Measurements from ENCODE around the gene PES1.
"Not testable (repeated sequence)": the region's sequence is repeated elsewhere in the genome, so short reads cannot be mapped to it uniquely, and the experiment has no call there.

The PES1 gene

DNA sequence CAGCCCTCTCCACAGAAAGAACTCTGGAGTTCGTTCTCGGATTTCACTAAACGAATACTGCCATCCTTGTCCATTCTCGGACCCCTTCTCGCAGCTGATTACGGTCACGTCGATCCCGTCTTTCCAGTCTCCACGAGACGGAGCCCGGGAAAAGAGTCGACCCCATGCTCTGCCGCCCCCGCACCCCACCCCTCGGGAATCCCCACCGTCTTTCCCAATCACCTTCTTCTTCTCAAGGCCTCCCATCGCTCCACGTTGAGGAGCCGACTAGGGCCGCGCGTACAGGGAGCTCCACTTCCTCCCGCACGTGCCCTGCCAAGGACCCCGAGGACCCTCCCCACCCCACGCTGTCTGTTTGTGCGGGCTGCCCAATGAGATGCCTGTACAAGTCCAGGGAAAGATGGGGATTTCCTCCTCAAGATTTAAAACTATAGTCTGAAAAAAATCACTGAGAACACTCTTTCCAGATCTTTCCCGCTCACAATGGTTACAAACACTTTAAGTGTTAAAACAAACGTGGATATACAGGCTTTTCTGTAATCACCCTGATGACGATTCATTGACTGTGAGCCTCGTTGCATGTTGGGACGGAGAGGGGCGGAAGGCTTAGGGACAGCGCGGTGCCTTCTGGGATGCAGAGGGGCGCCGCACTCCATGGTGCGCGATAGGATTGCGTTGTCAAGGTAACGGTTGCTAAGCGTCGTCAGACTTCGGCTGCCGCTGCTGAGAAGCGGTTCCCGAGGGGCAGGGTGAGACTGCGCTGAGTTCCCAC is at the start of gene PES1:
TSS of gene PES1 (minus strand) at position 323 of the 772 bp plus-strand sequence. CDS start at position 246, 77 bp downstream.
- peak; percentile 97 for DNase-seq (ENCODE audit: low spot score)

DNA sequence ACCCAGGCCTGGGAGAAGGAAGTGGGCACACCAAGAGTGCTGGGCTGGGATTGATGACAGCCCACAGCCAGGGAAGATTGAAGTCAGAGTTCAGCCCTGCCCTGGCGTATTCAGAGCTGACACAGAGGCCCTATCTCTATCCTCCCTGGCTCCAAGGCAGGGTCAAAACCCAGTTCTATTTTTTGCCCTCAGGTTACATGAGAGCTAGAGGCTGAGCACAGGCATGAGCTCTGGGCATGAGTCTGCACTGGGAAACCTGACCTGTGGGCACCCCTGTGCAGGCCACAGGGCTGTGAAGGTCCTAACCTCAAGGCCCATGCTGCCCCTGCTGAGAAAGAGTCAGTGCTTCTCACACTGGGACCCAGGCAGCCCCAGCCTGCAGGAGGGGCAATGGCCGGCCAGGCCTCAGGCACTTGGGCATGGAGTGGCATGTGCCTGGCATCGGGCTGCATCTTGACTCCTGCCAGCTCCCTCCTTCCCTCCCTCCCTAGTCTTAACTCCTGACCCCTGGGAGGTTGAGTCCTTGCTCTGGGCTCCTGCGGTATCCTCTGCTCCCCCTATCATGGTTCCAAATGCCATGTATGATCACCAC is 49.2 kb upstream of the PES1 start:
- DNase-seq (ENCODE audit: low spot score) = no peak

DNA sequence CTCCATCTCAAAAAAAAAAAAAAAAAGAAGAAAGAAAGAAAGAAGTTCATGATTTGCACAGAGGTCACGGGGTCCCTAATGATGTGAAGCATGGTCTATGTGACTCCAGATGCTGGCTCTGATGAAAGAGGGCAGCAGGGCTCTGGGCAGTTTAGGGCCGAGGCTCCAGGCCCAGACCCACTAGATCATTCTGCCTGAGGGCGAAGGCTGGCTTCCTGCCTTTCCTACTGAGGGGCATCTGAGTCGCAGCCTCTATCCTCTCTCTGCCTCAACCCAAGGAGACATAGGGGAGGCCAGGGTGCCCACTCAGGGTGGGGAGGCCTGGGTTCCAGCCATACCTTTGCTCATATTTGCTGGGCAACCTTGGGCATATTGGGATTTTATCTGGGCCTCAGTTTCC is 48.7 kb upstream of the PES1 start:
- no peak for DNase-seq (ENCODE audit: low spot score)

DNA sequence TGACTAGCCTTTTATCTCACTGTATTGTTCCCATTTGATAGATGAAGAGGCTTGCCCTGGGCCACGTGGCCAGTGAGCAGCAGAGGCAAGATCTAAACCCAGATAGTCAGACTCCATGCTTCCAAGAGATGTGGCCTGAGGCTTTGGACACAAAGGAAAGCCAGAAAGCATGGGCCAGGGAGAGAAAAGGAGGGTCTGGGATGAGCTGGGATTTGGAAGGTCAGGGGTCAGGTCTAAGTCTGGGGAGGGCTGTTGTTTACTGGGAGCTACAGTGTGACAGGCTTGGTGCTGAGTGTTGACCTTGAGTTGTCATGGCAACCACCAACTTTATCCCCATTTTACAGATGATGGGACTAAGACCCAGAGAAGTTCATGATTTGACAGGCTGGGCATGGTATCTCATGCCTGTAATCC is 46.0 kb upstream of the PES1 start:
- DNase-seq (ENCODE audit: low spot score) = no peak

DNA sequence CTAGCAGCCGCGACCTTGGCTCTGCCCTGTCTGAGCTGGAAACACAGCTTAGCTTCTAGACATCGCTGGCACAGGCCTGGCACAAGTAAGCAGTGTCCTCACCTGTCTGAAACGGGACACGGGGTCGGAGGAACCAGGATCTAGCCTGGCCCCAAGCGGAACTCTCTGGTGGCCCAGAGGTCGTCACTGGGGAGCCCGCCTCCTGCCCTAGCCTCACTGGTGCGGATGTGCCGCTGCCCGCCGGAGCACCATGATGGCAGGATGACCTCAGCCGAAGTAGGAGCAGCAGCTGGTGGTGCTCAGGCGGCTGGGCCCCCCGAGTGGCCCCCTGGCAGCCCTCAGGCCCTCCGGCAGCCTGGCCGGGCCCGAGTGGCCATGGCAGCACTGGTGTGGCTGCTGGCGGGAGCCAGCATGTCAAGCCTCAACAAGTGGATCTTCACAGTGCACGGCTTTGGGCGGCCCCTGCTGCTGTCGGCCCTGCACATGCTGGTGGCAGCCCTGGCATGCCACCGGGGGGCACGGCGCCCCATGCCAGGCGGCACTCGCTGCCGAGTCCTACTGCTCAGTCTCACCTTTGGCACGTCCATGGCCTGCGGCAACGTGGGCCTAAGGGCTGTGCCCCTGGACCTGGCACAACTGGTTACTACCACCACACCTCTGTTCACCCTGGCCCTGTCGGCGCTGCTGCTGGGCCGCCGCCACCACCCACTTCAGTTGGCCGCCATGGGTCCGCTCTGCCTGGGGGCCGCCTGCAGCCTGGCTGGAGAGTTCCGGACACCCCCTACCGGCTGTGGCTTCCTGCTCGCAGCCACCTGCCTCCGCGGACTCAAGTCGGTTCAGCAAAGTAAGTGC is 44.7 kb upstream of the PES1 start:
- peak; percentile 54 for DNase-seq (ENCODE audit: low spot score)

DNA sequence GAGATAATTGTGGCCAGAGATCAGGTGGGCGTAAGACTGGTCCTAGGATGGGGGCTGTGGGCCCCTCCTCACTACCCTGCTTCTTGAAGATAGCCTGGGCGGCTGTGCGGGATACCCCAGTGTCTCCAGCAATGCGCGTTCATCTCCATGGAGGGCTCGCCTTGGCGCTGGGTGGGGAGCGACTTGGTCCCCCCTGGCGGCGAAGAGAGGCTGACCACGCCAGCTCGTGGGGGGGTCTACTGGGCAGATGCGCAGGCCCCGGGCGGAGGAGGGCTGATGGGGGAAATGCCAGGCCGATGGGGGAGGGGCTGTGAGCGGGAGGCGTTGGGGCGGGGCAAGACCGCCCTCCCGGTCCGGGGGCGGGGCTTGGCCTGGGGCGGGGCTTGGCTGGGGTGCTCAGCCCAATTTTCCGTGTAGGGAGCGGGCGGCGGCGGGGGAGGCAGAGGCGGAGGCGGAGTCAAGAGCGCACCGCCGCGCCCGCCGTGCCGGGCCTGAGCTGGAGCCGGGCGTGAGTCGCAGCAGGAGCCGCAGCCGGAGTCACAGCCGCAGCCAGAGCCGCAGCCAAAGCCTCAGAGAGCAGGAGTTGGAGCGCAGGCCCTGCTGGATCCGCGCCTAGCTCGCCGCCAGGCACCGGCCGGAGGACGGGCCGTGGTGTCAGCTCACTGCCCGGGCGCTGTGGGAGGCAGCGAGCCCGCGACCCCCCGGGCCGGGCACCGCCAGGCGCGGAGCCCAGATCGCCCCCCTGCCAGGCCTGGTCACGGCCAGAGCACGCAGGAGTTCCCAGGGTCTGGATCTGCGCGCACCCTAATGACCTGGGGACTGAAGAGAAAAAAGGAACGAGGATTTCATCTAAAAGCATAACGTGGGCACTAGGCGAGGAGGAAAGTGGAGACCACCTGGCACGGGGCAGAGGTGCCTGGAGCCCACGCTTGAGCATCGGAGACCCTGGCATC is 43.8 kb upstream of the PES1 start, which contains the start of gene SLC35E4:
TSS of gene SLC35E4 (plus strand) at position 509 of the 953 bp plus-strand sequence. CDS start 670 bp downstream, outside the sequence.
- peak; percentile 95 for DNase-seq (ENCODE audit: low spot score)

DNA sequence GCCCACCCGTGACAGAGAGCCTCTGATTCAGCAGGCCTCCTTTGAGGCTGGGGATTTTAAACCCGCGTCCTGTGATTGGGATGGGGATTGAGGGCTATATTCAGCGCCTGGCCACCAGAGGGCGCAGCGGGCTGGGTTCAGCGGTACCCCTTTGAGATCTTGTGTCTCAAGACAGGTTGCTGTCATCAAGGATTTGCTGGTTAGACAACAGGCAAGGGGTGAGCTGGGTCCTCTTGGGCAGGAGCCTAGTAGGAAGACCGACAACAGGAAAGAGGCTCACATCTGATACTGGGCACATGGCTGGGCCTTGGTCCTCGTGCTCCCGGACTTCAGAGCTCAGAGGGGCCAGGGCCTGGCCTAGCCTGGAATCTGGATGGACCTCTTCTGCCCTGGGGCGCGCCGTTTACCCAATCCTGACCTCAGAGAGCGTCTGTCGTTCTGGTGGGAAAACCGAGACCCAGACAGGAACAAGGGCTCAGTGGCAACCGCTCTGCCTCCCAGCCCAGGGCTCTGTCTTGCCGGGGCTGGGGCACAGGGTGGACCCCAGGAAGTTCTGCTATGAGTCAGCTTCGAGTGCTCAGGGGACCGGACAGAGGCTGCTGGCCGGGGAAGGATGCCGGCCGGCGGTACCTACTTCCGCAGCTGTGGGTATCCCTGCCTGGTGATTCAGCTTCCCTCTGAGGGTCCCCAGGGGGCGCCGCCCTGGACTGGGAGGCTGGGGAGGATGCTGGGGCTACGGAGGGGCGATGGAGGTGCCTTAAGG is 42.9 kb upstream of the PES1 start:
- DNase-seq (ENCODE audit: low spot score) = peak; percentile 90

DNA sequence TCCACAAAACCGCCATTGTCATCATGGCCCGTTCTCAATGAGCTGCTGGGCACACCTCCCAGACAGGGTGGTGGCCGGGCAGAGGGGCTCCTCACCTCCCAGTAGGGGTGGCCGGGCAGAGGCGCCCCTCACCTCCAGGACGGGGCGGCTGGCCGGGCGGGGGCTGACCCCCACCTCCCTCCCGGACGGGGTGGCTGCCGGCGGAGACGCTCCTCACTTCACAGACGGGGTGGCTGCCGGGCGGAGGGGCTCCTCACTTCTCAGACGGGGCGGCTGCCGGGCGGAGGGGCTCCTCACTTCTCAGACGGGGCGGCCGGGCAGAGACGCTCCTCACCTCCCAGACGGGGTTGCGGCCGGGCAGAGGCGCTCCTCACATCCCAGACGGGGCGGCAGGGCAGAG is 39.8 kb upstream of the PES1 start:
- not testable (repeated sequence) for DNase-seq (ENCODE audit: low spot score)

DNA sequence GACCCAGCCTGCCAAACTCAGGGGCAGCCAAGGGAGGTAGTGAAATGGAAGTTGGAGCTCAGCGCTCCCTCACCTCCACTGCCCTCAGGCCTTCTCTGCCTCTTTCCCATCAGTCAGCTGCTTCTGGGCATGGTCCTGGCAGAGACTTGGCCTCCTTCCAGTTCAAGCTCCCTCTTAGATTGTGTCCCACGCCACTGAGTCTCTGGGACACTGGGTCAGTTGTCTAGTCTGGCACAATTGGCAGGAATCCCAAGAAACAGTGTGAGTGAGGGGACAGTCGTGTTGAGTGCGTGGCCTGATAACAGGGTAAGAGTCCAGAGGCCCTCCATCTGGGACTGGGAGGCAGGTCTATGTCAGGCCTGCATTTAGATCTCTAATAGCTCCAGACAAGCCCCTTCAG is 36.8 kb upstream of the PES1 start:
- DNase-seq (ENCODE audit: low spot score) = no peak

DNA sequence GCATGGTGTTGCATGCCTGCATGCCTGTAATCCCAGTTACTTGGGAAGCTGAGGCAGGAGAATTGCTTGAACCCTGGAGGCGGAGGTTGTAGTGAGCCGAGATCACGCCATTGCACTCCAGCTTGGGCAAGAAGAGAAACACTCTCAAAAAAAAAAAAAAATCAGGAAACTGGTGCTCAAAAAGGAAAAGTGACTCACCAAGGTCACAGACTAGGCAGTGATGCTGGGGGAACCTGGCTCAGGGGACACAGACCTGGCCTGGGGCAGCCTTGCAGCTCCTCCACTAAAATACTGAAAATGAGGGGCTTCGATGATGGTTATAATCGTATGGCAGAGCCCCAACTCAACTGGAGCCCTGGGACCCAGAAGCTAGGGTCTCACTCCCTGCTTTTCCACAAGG is 35.8 kb upstream of the PES1 start:
- no peak for DNase-seq (ENCODE audit: low spot score)

DNA sequence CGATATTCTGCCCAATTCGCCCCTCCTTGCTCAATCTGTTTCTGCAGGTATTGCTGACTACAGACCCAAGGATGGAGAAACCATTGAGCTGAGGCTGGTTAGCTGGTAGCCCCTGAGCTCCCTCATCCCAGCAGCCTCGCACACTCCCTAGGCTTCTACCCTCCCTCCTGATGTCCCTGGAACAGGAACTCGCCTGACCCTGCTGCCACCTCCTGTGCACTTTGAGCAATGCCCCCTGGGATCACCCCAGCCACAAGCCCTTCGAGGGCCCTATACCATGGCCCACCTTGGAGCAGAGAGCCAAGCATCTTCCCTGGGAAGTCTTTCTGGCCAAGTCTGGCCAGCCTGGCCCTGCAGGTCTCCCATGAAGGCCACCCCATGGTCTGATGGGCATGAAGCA is 34.7 kb upstream of the PES1 start:
- no peak for DNase-seq (ENCODE audit: low spot score)

DNA sequence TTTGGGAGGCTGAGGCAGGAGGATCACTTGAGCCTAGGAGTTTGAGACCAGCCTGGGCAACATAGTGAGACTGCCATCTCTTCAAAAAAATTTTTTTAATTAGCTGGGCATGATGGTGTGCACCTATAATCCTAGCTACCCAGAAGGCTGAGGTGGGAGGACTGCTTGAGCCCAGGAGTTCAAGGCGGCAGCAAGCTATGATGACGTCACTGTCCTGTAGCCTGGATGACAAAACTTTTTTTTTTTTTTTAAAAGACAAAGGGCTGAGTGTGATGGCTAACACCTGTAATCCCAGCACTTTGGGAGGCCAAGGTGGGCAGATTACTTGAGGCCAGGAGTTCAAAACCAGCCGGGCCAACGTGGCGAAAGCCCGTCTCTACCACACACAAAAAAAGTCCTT is 28.2 kb upstream of the PES1 start:
- DNase-seq (ENCODE audit: low spot score) = not testable (repeated sequence)

DNA sequence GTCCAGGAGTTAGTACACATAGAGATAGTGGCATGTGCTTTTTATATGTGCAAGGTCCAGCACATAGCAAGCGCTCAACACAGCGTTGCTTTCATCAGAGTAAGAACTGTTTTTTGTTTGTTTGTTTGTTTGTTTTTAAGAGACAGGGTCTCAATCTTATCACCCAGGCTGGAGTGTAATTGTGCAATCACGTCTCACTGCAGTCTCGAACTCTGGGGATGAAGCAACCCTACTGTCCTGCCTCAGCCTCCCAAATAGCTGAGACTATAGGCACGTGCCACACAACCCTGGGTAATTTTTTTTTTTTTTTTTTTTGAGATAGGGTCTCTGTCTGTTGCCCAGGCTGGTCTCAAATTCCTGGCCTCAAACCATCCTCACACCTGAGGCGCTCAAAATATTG is 26.1 kb upstream of the PES1 start:
- no peak for DNase-seq (ENCODE audit: low spot score)

DNA sequence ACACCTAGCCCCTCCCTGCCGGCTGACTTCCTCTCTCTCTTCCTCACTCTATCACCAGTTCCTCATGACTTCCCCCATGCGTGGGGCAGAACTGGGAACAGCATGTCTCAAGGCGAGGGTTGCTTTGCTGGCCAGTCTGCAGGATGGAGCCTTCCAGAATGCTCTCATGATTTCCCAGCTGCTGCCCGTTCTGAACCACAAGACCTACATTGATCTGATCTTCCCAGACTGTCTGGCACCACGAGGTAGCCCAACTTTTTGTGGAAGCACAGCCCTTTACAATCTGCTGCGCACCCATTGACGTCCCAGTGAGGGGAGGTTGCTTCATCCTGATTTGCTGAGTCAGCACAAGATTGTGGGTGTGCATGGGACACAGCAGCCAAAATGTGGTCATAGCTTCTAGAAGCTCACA is 23.8 kb upstream of the PES1 start:
- DNase-seq (ENCODE audit: low spot score) = no peak

DNA sequence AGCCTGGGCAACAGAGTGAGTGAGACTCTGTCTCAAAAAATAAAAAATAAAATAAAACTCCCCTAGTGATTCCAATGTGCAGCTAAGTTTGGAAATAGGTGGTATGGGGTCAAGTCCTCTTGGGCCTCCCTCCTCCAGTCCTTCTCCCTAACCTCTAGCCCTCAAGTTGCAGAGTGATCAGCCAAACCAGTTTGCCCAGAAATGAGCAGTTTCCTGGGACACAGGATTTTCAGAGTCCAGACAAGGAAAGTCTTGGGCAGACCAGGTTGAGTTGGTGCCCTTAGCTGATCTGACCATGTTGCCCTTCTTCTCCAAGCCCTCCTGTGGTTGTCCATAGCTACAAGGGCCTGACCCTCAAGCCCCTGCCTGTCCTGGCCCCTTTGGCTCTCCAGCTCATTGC is 23.2 kb upstream of the PES1 start:
- no peak for DNase-seq (ENCODE audit: low spot score)

DNA sequence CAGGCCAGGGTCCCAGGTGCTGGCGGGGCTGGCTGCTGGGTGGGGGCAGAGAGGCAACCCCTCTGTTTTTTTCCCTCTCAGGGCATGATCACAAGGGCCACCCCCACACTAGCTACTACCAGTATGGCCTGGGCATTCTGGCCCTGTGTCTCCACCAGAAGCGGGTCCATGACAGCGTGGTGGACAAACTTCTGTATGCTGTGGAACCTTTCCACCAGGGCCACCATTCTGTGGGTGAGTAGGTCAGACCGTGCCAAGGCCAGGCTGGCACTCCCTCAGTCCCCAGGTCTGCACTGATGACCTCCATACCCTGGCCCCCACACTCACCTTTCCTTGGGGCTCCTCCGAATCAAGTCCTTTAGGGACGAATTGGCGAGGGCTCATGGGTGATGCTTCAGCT is 22.6 kb upstream of the PES1 start:
- no peak for DNase-seq (ENCODE audit: low spot score)

DNA sequence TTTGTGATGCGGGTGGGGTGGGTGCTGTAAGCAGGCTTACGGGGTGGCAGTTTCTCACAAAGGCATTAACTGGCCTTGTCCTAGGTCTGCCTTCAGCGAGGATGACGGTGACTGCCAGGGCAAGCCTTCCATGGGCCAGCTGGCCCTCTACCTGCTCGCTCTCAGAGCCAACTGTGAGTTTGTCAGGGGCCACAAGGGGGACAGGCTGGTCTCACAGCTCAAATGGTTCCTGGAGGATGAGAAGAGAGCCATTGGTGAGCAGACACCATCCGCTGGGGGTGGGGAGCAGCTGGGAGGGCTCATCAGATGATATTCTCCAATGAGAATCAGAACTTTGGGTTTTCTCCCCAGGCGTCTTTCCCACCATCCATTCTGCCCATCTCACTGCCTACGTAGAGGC is 21.1 kb upstream of the PES1 start:
- DNase-seq (ENCODE audit: low spot score) = no peak

DNA sequence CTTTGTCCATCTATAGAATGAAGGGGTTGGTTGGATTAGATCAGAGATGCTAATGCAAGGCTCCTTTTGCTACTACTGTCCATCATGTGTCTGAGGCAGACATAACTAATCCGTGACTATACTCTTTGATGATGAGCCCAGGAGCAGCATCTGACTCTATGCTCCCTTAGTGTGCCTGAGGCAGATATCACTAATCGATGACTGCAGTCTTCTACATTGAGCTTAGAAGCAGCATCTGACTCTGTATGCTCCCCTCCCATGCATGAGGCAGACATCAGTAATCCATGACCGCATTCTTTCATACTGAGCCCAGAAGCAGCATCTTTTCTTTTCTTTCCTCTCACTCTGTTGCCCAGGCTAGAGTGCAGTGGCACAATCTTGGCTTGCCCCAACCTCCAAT is 19.5 kb upstream of the PES1 start:
- no peak for DNase-seq (ENCODE audit: low spot score)

DNA sequence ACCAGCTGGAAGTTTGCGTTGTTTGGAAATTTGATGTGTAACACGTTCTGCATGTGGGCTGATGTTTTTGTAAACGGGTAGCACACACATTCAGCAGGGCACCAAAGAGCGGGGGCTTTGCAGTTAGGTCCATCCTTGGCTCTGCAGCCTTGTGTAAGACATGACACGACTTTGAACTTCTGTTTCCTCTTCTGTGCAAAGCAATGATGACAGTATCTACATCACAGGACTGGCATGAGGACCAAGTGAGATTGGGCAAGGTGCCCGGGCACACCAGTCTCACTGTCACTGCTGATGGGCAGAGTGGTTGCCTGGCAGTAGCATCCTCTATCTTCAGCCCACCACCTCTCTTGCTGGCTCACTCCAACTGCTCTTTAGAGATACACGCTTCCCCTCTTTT is 18.6 kb upstream of the PES1 start:
- DNase-seq (ENCODE audit: low spot score) = no peak

DNA sequence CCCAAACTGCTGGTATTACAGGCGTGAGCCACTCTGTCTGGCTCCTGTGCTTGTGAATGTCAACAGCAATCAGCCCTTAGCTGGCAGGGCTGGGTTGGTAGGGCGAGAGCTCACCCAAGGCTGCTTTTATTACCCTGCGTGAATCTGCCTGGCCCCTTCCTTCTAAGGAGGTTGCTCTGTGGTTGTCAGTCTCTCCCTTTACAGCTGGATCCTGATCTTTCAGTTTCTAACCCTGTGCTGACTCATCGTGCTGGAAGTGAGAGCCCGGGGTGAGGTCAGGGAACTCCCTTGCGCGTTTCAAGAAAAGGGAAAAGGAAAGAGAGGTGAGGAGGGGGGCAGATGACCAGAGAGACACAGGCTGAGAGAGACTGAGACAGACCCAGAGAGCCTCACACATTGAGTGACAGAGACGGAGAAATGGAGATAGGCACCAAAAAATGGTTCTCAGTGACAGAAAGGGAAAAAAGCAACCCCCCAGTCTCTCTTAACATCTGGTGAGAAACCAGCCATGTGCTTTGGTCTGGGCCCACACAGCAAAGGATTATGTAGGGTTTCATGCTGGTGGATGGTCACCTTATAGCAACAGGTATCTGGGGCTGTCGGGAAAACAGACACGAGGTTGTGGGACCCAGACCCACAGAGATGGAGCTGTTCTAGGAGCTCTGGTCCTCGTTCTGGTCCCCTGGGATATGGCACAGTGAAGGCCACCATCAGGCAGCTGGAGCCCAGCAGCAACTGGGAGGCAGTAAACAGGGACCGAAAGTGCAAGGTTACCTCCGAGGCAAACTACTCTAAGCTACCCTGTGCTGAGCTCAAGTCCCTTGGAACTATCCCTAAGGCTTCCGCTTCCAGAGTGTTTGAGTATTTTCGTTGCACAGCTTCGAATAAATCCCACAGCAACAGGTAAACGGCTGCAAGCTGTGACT is 17.8 kb upstream of the PES1 start:
- DNase-seq (ENCODE audit: low spot score) = no peak

Measured in ecto neural progenitor cell (in vitro differentiated cells).